NOMO-1 treated with DMSO at 0.1 percent for 48 hours (cell line): ENCODE data around the gene DYNC1I1.

ENCODE experiments used
- DNase-seq: peaks from one replicate; lab custom pipeline; 2025; ENCODE audit not compliant: unreplicated experiment; lab: John Stamatoyannopoulos, UW

The DYNC1I1 gene

GRCh38 chr7:95955748-95956147 is 183.4 kb downstream of the DYNC1I1 start:
- DNase-seq, result no peak

DNA sequence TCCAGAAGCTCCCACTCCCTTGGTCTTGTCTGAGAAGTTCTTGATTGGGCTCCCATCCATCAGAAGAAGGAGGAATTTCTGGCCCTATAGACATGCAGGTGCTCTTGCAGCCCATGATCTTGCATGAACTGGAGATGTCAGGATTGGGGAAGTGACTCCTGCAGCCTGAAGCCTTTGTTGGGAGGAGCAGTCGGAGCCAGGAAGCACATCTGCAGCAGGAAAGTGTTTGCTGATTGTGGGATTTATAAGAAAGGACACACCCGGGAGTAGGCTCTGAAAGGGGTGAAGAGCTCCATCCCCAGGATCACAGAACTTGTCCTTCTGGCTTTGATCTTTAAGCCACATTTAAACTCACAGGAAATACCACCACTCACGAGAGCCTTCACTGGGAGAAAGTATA is 185.2 kb downstream of the DYNC1I1 start:
- DNase-seq, result no peak

DNA sequence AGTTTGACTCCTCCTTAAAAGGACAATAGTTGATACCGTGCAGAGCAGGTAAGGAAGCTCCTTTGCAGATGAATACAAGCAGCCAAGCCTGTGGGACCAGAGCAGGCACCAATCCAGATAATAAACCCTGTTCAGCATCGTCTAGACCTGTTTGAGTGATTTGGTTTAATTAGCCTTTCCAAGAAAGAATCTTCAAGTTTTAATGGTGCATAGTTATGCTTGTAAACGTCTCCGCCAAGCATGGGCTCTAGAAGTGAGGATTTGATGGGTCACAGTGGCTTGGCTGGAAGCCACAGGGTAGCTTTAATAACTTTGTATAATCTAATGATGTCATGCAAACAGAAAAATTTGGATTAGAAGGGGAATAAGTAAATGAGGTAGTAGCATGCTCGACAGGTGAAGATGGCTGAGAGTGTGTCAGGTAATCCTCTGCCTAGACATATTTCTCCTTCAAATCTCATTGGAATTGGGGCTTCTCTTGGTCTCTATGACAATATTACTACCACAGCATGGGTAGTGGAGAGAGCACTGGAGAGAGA is 188.4 kb downstream of the DYNC1I1 start:
- DNase-seq, result no peak

- DNase-seq, result no peak
Observed at GRCh38 chr7:95963446-95963990, 191.2 kb downstream of the DYNC1I1 start.

DNA sequence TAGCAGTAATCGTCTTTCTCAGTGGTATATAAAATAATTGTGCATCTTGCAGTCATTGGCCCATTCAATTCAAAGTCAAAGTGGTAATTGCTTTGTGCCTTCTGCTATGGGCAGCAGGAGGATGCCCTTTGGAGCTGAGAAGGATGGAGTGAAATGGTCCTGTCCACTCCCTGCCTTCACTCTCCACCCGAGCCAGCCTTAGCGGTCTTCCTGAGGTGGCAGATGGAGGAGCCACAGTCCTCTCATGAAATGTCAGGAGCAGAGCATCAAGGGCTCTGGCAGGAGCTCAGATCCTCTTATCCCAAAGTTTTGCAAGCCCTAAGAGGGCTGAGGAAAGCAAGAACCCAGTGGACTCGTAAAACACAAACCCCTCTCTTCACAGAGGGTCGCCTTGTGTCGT is 199.4 kb downstream of the DYNC1I1 start:
- no peak for DNase-seq

DNA sequence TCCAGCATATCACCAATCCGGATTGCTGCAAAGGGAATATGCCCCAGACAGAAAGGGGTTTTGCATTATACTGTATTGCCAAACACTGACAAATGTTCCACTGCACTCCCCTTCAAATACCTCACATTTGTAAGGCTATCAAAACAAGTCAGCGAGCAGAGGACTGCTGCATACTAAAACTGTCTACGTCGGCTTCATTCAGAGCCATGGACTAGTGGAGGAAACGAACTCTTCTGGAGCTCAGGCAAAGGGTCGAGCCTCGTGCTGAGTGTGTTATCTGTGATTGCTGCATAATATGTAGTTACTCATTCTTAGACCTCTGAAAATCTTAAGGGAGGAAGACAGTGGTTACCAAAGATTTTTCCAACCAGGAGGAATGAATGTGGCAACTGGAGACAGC is 200.2 kb downstream of the DYNC1I1 start:
- DNase-seq, result no peak

DNA sequence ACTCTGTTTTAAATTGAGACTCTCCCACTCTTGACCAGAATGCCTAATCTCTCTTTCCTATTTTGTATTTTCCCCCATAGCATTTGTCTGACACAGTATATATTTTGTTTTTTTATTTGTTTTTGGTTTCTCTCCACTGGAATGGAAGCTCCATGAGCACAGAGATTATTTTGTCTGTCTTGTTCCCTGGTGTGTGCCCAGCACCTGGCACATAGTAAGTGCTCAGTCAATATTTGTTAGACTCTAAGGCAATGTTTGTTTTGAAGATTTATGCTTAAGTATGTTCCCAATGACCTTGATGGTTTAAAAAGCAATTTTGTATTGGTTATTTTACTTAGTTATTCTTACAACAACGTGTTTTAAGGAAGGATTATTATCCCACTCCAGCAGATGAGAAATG is 201.8 kb downstream of the DYNC1I1 start:
- no peak for DNase-seq

DNA sequence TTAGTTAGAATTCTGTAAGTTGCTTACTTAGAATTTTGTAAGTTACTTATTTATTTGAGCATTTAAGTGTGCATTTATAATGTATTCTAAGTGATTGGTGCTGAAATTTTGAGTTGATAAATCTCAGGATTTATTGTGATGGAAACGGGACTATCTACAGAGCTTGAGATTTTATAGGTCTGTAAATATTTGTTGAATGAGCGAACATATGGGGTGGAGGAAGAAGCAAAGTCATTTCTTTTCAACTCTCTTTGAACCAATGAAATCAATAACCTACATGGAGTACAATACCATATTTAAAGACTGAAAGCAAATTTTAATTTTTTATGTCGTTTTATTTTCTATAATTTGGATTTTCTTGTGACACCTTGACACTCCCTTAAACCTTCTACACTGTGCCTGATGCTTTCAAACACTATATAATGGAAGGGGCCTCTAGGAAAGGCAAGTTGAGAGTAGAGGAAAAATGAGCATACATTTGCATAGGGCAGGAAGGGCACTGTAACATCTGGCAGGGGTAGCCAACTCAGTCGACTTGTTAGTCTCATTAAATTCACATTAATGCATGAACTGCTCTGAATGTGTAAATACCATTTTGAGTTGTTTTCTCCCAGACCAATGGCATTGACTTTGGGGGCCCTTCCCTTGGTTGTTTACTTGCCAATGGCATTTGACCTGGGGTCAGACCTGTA is 204.2 kb downstream of the DYNC1I1 start:
- no peak for DNase-seq

GRCh38 chr7:95977994-95978393 is 205.6 kb downstream of the DYNC1I1 start:
- no peak for DNase-seq

- no peak for DNase-seq
Observed at GRCh38 chr7:95980167-95980566, 207.8 kb downstream of the DYNC1I1 start.

GRCh38 chr7:95980706-95981105 is 208.4 kb downstream of the DYNC1I1 start:
- DNase-seq, result no peak

- no peak for DNase-seq
Observed at GRCh38 chr7:95986178-95986764, 213.9 kb downstream of the DYNC1I1 start.

DNA sequence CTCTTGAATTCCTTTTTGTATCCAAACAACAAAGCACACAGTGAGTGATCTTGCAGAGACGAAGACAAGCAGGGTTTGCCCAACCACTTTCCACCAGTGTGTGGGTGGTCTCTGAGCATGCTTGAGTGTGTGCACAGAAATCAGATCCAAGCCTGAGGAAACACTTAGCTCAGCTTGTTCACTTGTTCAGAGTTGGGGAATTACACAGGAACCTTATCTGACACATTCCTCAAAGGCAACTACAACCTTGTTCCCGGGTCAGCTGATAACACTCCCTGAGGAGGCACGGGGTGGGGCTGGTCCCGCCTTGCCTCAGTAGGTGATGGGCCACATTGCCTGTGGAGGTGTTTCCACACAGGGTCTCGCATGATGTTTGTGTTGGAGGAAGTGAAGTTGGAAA is 216.9 kb downstream of the DYNC1I1 start:
- no peak for DNase-seq

- DNase-seq, result peak; percentile 17
Observed at GRCh38 chr7:95993380-95993779, 221.0 kb downstream of the DYNC1I1 start.

- DNase-seq, result peak; percentile 79
Observed at GRCh38 chr7:95996174-95996573, 223.8 kb downstream of the DYNC1I1 start.

GRCh38 chr7:95996886-95997285 is 224.5 kb downstream of the DYNC1I1 start:
- DNase-seq, result no peak

DNA sequence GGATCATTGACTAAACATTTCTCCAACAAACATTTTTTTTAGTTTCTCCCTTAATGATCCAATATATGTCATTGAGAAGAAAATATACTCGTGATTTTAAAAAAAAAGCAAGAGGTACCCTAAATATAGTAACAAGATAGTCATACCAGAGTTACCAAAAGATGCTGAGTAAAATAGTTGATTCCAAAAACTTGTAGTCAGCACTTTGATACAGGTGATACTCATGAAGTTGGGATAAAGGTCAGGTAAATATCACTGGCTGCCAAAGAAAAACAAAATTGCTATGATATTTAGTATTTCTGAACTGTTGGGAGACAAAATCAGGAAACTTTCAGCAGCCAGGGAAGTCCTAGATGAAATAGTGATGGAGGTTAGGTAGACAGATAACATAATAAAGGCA is 225.3 kb downstream of the DYNC1I1 start:
- no peak for DNase-seq

DNA sequence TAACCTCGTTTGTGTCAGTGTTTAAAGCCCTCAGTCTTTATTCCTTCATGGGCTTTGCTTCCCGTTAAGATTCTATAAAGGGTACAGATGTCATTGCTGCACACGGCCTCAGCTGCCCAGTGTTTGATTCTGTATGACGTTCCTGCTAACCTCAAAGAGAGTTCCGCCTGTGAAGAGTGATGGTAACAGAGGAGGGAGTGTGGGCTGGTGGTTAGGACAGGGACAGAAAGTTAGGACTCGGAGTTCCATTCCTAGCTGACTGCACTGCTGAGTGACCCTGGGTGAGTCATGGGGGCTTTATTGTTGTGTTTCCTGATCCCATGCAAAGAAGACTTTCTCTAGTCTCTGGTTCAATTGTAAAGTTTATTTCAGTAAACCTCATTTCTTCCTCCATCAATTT is 227.1 kb downstream of the DYNC1I1 start:
- DNase-seq, result no peak

DNA sequence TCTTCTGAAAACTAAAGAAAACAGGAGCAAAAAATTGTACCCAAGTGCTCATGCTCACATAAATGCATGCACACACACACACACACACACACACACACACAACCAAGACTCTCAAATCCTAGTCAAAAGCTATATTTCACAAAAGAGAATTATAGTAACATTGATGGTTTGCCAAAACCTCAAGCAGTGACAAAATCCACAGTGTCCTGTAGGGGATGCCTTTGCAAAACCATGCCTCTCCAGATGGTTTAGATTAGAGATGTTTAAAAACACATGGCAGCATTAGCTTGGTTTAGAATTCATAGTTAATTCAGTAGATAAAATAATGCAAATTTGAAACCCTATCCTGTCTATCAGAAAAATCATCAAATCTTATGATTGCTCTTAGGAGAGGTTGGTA is 232.2 kb downstream of the DYNC1I1 start:
- DNase-seq, result no peak

GRCh38 chr7:96005271-96005670 is 232.9 kb downstream of the DYNC1I1 start:
- no peak for DNase-seq

DNA sequence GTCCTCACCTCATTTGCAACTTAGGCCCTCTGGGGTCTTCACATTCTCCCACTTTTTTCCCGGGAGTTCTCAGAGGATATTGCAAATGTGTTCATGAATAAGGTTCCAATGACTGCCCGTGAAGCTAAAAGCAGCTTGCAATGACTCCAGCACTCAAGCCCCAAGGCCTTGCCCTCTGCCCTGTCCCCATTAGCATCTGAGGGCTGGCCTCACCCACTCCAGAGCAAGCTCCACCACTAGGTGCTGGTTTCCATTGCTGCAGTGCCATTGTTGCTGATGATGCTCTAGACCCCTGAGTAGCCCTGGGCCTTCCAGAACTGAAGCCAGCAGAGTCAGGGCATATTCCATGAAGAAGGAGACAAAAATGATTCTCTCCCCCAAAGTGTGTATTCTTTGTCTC is 236.8 kb downstream of the DYNC1I1 start:
- no peak for DNase-seq

DNA sequence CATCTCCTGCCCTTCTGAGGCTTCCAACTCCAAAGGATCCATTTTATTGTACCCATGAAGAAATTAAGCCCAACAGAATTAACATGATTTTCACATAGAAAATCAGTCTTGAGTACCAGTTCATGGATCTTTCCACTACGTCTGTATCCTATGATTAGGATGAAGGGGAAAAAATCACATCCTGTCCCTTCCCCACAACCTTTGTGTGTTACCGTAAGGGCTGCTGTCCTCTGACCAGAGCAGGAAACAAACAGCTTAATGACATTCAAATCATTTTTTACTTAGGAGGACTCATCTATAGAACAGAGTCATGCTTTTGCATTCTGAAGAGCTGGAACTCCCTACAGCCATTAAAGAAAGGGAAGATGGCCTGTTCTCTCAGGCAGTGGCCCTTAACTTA is 241.5 kb downstream of the DYNC1I1 start:
- DNase-seq, result no peak

DNA sequence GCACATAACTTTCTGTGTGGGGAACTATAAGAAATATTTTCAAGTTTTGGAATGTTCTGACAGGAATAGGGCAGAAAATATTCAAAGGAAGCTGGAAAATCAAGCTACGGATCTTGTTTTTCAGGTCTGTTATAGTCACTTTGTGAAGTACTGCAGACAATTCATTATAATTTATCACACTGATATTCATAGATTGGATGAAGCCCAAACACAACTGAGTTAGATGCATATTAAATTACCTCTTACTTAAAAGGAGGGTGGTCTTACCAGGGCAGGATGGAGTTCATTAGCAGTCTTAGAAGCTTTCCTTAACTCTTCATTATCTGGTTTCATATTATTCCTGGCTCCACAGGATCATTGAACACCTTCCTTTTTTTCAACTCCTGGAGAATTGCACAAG is 242.3 kb downstream of the DYNC1I1 start:
- no peak for DNase-seq
